Measurements from ENCODE around the gene CCDC148.

DNA sequence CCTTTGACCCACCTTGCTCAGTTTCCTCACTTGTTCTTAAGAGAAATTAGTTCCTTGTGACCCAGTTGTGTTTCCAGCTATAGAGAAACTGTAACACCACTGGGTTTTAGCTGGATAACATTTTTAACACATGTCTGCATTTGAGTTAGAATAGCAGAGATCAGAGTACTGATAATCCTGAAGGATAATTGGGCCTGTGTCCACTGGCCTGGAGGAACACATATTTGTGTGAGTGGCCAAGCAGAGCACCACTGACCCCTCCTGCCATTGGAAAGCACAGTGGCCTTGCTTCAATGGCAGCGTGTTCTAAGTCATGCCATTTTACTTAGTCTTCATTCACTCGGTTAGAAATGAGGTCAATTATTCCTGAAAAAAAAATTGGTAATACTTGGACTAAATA lies 42.8 kb upstream of the CCDC148 start:
- TF ChIP-seq, protein P1, sequence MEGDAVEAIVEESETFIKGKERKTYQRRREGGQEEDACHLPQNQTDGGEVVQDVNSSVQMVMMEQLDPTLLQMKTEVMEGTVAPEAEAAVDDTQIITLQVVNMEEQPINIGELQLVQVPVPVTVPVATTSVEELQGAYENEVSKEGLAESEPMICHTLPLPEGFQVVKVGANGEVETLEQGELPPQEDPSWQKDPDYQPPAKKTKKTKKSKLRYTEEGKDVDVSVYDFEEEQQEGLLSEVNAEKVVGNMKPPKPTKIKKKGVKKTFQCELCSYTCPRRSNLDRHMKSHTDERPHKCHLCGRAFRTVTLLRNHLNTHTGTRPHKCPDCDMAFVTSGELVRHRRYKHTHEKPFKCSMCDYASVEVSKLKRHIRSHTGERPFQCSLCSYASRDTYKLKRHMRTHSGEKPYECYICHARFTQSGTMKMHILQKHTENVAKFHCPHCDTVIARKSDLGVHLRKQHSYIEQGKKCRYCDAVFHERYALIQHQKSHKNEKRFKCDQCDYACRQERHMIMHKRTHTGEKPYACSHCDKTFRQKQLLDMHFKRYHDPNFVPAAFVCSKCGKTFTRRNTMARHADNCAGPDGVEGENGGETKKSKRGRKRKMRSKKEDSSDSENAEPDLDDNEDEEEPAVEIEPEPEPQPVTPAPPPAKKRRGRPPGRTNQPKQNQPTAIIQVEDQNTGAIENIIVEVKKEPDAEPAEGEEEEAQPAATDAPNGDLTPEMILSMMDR (IDR thresholded peaks at IDR 0.05 in 4 of 5, conservative IDR thresholded peaks at IDR 0.05 in 1 of 5) = no peak
- TF ChIP-seq POLR2A (IDR thresholded peaks at IDR 0.05) = no peak
